Raji (cell line): ENCODE results near the gene TMEM151B.

Experiments used
- POLR2A ChIP-seq: IDR thresholded peaks from 2 replicates; pipeline ENCODE4 v1.6.1; 2011; ENCODE audit warnings: low read depth, low read length, control low read depth; ENCODE audit not compliant: insufficient read depth

Gene TMEM151B

GRCh38 chr6:44339763-44340625 is 69.7 kb downstream of the TMEM151B start:
- TF ChIP-seq POLR2A = no peak

DNA sequence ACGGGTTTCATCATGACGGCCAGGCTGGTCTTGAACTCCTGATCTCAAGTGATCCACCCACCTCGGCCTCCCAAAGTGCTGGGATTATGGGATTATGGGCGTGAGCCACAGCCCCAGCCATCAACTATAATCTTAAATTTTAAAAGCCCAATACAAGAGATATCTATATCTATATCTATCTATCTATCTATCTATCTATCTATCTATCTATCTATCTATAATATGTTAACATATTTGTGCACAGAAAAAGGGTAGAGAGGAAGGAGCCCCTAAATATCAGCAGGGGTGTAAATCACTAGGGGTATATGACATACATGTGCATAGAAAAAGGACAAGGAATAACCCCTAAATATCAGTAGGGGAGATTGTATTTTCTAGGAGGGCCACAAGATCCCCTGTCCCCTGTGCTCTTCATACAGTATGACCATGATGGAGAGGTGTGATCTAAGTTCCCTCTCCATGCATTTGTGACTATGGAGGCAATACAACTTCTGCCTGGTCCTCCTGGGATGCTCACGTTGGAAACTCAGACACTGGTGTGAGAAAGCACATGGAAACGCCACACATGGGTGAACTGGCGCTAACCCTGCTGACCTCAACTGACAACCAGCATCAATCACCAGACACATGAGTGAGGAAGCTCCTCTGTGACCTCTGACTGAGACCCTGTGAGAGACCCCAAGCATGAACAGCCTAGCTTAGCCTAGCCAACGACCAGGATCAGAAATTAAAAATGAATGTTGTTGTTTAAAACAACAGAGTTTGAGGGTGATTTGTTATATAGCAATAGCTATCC is 71.0 kb downstream of the TMEM151B start:
- TF ChIP-seq POLR2A = no peak

GRCh38 chr6:44342052-44342451 is 71.8 kb downstream of the TMEM151B start:
- no peak for TF ChIP-seq POLR2A

DNA sequence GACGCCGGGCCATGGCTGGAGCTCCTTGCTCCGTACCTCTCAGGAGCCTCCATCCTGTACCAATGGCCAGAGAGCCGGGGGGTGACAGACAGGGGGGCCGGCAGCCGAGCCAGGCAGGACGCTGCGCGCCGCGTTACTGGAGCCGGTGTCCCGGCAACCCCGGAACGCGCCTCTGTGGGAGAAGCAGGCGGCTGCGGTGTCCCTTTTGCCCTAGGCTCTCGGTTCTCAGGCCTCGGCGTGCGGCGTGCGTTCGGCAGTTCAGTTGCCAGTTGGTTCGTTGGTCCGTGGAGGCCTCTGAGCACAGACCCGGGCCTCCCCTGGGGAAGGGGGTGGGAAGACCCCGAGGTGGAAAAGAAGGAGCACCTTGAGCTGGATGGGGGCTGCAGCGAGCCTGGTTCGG is 72.2 kb downstream of the TMEM151B start, which contains the start of gene SPATS1:
Gene SPATS1, plus strand, starts transcription at position 162 of the 400 bp plus-strand sequence. CDS start 446 bp downstream, outside the sequence.
- TF ChIP-seq POLR2A = no peak

DNA sequence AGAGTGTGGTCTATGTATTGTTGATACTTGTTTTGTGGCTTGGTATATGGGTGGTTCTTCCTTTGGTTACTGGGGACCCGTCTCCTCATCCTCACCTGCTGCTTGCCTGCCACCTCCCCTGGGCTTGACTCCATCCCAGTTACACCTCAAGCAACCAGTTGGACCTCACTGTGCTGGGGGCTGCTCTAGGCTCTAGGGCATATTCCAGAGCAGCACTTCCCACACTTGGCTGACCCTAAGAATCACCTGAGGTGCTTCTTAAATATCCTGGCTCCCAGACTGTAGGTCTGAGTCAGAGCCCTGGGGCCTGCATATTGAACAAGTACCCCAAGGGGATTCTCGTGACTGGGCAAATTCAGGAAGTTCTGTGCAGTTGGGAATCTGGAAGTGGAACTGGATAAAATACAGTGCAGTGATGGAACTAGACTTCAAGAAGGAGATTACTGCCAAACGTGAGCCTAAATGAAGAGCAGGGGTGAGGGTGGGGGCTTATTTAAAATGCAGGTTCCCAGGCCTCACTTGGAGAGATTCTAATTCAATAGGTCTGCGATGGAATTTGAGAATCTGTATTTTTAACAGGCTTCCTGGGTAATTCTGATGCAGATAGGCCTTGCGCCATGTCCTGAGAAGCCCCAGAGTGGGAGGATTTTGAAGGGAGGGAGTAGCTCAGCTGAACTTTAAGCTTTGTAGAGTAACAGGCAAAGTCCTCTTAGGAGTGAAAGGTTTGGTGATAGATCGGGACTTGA is 79.8 kb downstream of the TMEM151B start:
- TF ChIP-seq POLR2A = no peak

GRCh38 chr6:44352259-44352658 is 82.0 kb downstream of the TMEM151B start:
- TF ChIP-seq POLR2A = no peak

GRCh38 chr6:44353336-44353735 is 83.1 kb downstream of the TMEM151B start:
- no peak for TF ChIP-seq POLR2A

DNA sequence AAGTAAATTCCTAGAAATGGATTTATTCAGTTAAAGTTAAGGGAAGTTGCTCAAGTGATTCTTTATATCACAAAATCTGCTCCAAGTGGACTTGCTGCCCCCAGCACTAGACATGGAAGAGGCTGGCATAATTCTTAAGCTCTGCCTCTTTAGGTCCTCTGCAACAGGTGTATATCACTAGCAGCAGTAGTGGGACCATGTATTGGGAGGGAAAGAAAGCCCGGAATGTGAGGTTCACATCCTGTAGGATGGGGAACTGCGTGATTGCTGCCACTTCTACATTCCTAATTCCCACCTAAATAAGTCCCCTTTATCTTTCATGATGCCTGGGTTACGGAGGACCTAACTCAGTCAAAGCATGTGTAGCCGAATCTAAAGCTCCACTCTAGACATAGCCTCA is 85.4 kb downstream of the TMEM151B start:
- TF ChIP-seq POLR2A = no peak

- TF ChIP-seq POLR2A = no peak
These were observed 86.2 kb downstream of the TMEM151B start for GRCh38 chr6:44356487-44356886.
